Left colon (tissue), 2 donors: ENCODE data around the gene NLRP9. TPM values are rescaled to one million over a fixed set of nuclear protein-coding genes. Genes with fewer than 3 reads are reported as not detected.

Experiments
- ATAC-seq: fragments of 200-7000 bp; cut with Tn5 transposase; one replicate; pipeline ENCODE4 v1.9.1; 2020; ENCODE audit warnings: mild to moderate bottlenecking, moderate library complexity
- DNase-seq, 2 donors: peaks; one replicate each; pipeline ENCODE4 v3.0.0-alpha.2; 2020
- intact Hi-C, 2 donors: fragments of 100-400 bp; cut with DNase I in 1 of 2; cut with micrococcal nuclease in 1 of 2; formaldehyde crosslinking; loops; one replicate each; pipeline versions ENCODE4 v1.11.2 to v1.14.0; 2022; cut with DNase I, micrococcal nuclease
- total RNA-seq, 2 donors: library from RNA; stranded (reverse); fragmentation: NEBNext Ultra II Directional; extraction: Animal tissue kit (Norgen Biotek cat#: 25700); gene quantifications; one replicate each; pipeline ENCODE4 v1.2.1, GENCODE V29; 2021
- donor health status: DM: no; HTN: no; CAD: no.
- donor health status: DM: yes; HTN: yes; CAD: no.

Gene NLRP9
- total RNA-seq, 2 donors from 2014 or later = not detected

GRCh38 chr19:55663846-55664536, 74.2 kb downstream of the NLRP9 start:
- DNase-seq (no peak), ATAC-seq (no peak)
- intact Hi-C loops = no loop called here

GRCh38 chr19:55661826-55662225, 76.4 kb downstream of the NLRP9 start:
- DNase-seq (no peak), ATAC-seq (no peak)
- intact Hi-C loops = no loop called here

DNA sequence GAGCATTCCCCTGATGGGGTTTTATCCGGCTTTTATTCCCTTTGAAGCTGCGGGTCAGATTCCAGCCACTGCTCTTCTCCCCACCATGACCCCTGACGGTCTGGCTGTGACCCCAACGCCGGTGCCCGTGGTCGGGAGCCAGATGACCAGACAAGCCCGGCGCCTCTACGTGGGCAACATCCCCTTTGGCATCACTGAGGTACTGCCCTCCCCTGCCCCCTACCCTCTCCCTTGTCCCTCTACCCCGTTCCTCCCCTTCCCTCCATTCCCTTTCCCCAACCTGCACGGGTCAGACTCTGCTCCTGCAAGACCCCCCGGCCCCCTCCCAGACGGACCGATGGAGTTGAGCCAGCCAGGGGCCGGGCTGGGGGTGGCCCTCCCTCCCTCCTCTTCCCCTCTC, 77.2 kb downstream of the NLRP9 start:
- intact Hi-C loops = no loop called here
- DNase-seq (no peak), ATAC-seq (no peak)

DNA sequence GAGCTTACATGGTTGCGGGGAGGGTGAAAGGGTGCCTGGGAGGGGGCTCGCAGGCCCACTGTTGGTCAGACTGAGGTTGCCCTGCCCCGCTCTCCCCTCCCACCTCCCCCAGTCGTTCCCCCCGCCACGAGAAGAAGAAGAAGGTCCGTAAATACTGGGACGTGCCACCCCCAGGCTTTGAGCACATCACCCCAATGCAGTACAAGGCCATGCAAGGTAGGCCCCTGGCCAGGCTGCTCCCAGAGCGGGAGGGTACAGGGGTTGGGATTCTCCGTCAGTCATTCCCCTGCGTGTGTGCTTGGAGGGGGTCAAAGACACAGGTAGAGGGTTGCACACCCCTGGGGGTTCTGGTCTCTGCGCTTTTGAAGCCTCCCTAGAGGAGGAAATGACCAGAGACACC, 77.8 kb downstream of the NLRP9 start:
- intact Hi-C loops = no loop called here
- DNase-seq = no peak
- no peak for ATAC-seq

GRCh38 chr19:55659822-55660221, 78.4 kb downstream of the NLRP9 start:
- intact Hi-C loops = no loop called here
- DNase-seq = no peak
- no peak for ATAC-seq

DNA sequence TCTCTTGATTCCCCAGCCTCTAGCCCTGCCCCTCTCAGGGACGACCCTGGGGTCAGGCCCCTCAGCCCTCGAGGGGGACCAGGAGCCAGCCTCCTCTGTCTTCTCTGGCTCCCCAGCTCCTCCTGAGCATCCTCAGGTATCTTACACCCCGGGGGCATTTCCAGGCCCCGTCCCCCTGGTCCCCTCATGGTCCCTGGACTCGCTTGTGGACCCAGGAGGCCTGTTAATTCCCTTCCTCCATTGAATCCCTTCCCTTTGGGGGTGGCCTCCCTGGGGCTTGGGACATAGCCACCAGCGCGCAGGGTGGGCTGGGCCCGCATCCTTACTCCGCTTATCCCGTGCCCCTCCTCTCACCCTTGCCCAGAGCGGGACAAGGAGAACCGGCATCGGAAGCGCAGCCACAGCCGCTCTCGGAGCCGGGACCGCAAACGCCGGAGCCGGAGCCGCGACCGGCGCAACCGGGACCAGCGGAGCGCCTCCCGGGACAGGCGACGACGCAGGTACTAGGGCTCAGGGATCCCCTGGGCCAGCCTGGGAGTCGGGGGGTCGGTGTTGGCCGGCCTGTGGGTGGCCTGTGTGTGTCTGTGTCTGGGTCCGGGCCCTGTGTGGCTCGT, 79.2 kb downstream of the NLRP9 start:
- intact Hi-C loops = no loop called here
- ATAC-seq (no peak), DNase-seq (no peak)

Other genes with a start within 250 kb of the NLRP9 start
- gene SSC5D, start 250.0 kb downstream of the NLRP9 start, total RNA-seq = 1 to 10 TPM; 2.6 to 5.8 TPM
- not detected for gene SBK2, start 201.3 kb downstream of the NLRP9 start, total RNA-seq
- not detected for gene SBK3, start 192.9 kb downstream of the NLRP9 start, total RNA-seq
- 1 to 10 TPM; 5.3 to 7.3 TPM for gene ZNF579, start 157.6 kb downstream of the NLRP9 start, total RNA-seq
- gene FIZ1, start 138.9 kb downstream of the NLRP9 start, total RNA-seq = 10 to 100 TPM; 14.7 to 15.5 TPM
- 10 to 100 TPM; 26.6 to 36.4 TPM for gene ZNF524, start 138.1 kb downstream of the NLRP9 start, total RNA-seq
- gene ZNF865, start 132.8 kb downstream of the NLRP9 start, total RNA-seq = 10 to 100 TPM; 13.0 to 13.6 TPM
- 10 to 100 TPM in 1 of 2 donors, 1 to 10 TPM in 1; 8.6 to 11.6 TPM for gene ZNF784, start 113.8 kb downstream of the NLRP9 start, total RNA-seq
- gene ZNF580, start 97.4 kb downstream of the NLRP9 start, total RNA-seq = 10 to 100 TPM; 22.5 to 23.3 TPM
- 10 to 100 TPM; 15.2 to 18.7 TPM for gene ZNF581, start 94.8 kb downstream of the NLRP9 start, total RNA-seq
- 1 to 10 TPM; 6.2 to 6.7 TPM for gene CCDC106, start 90.2 kb downstream of the NLRP9 start, total RNA-seq
- 100 to 1,000 TPM; 142 to 167 TPM for gene U2AF2, start 83.4 kb downstream of the NLRP9 start, total RNA-seq
- 100 to 1,000 TPM; 235 to 239 TPM for gene EPN1, start 63.2 kb downstream of the NLRP9 start, total RNA-seq
- not detected for gene RFPL4A, start 20.7 kb upstream of the NLRP9 start, total RNA-seq
- gene RFPL4AL1, start 30.7 kb upstream of the NLRP9 start, total RNA-seq = not detected
- gene NLRP11, start 93.6 kb upstream of the NLRP9 start, total RNA-seq = under 1 TPM; 0.11 to 0.12 TPM
- not detected for gene NLRP4, start 98.1 kb upstream of the NLRP9 start, total RNA-seq
- gene NLRP13, start 193.9 kb upstream of the NLRP9 start, total RNA-seq = not detected
- not detected for gene NLRP8, start 209.4 kb upstream of the NLRP9 start, total RNA-seq
- gene NLRP5, start 248.4 kb upstream of the NLRP9 start, total RNA-seq = not detected